ENCODE data around the gene PPARD.

DNA sequence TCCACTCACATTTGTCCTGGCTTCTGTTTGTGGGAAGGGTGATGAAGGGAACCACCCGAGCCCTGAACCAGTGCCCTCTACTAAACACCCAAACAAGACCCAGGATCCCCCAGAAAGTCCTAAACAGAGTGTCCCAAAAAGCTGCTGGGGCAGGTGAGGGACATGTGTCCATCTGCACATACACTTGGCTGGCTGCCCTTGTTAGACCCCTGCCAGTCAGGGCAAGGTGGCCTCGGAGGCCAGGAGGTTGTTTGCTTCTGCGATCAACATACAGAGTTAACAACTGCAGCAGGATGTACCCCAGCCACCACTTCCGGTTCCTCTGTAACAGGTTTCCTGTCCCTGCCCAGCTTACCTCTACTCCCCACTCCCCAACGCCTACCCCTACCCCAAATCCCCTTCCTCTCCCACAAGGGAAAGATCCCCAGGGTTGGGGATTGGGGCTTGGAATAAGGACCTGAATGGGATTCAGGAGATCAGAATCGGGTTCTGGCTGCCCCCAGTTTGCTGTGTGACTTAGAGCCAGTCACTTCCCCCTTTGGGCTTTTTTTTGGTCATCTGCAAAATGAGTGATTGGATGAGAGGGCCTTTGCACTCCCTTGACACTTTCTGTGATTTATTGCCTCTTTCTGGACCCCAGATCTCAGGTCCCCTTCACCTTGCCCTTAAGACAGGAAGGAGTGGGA is 30.8 kb upstream of the PPARD start:
- TF ChIP-seq, protein P1, sequence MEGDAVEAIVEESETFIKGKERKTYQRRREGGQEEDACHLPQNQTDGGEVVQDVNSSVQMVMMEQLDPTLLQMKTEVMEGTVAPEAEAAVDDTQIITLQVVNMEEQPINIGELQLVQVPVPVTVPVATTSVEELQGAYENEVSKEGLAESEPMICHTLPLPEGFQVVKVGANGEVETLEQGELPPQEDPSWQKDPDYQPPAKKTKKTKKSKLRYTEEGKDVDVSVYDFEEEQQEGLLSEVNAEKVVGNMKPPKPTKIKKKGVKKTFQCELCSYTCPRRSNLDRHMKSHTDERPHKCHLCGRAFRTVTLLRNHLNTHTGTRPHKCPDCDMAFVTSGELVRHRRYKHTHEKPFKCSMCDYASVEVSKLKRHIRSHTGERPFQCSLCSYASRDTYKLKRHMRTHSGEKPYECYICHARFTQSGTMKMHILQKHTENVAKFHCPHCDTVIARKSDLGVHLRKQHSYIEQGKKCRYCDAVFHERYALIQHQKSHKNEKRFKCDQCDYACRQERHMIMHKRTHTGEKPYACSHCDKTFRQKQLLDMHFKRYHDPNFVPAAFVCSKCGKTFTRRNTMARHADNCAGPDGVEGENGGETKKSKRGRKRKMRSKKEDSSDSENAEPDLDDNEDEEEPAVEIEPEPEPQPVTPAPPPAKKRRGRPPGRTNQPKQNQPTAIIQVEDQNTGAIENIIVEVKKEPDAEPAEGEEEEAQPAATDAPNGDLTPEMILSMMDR (CRISPR knock-in tag; IDR thresholded peaks at IDR 0.05), result no peak
- TF ChIP-seq TAF1 (CRISPR knock-in tag; IDR thresholded peaks at IDR 0.05) (no peak), ZBTB43 (CRISPR knock-in tag; conservative IDR thresholded peaks at IDR 0.05) (no peak), MAX (IDR thresholded peaks at IDR 0.05) (no peak), ZZZ3 (CRISPR knock-in tag; IDR thresholded peaks at IDR 0.05; ENCODE audit: borderline replicate concordance) (no peak), TCF7L2 (IDR thresholded peaks at IDR 0.05; ENCODE audit: low read depth, low read length) (no peak), ZNF121 (CRISPR knock-in tag; IDR thresholded peaks at IDR 0.05) (no peak), ZSCAN29 (CRISPR knock-in tag; conservative IDR thresholded peaks at IDR 0.05) (no peak), NFE2L2 (IDR thresholded peaks at IDR 0.05; ENCODE audit: low read length) (no peak)

Measured in HepG2 (cell line).